HepG2 (cell line): ENCODE measurements around the gene SAMD8.

Source experiments
- ATF3 ChIP-seq: sonication (generic); formaldehyde crosslinking; IDR thresholded peaks from 2 replicates; pipeline ENCODE4 v1.4.0; 2020; ENCODE audit warnings: missing genetic modification reagents
- CEBPZ ChIP-seq: IDR thresholded peaks from 2 replicates; pipeline ENCODE4 v1.6.1; 2012; ENCODE audit warnings: low read length, improper control_type of control experiment
- KAT7 ChIP-seq: IDR thresholded peaks from 2 replicates; pipeline ENCODE4 v1.6.1; 2018; ENCODE audit warnings: borderline replicate concordance, missing compliant biosample characterization
- TF ChIP-seq, protein P1 (sequence below): fragments of 450-650 bp; IDR thresholded peaks from 2 replicates; pipeline ENCODE4 v1.6.1; 2017; ENCODE audit warnings: mild to moderate bottlenecking
- TF ChIP-seq, protein P2 (sequence below): sonication (generic); formaldehyde crosslinking; IDR thresholded peaks from 2 replicates; pipeline ENCODE4 v1.5.1; 2020; ENCODE audit warnings: mild to moderate bottlenecking, missing genetic modification reagents

- TF ChIP-seq, protein P1, sequence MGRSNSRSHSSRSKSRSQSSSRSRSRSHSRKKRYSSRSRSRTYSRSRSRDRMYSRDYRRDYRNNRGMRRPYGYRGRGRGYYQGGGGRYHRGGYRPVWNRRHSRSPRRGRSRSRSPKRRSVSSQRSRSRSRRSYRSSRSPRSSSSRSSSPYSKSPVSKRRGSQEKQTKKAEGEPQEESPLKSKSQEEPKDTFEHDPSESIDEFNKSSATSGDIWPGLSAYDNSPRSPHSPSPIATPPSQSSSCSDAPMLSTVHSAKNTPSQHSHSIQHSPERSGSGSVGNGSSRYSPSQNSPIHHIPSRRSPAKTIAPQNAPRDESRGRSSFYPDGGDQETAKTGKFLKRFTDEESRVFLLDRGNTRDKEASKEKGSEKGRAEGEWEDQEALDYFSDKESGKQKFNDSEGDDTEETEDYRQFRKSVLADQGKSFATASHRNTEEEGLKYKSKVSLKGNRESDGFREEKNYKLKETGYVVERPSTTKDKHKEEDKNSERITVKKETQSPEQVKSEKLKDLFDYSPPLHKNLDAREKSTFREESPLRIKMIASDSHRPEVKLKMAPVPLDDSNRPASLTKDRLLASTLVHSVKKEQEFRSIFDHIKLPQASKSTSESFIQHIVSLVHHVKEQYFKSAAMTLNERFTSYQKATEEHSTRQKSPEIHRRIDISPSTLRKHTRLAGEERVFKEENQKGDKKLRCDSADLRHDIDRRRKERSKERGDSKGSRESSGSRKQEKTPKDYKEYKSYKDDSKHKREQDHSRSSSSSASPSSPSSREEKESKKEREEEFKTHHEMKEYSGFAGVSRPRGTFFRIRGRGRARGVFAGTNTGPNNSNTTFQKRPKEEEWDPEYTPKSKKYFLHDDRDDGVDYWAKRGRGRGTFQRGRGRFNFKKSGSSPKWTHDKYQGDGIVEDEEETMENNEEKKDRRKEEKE: no peak
- TF ChIP-seq, protein P2, sequence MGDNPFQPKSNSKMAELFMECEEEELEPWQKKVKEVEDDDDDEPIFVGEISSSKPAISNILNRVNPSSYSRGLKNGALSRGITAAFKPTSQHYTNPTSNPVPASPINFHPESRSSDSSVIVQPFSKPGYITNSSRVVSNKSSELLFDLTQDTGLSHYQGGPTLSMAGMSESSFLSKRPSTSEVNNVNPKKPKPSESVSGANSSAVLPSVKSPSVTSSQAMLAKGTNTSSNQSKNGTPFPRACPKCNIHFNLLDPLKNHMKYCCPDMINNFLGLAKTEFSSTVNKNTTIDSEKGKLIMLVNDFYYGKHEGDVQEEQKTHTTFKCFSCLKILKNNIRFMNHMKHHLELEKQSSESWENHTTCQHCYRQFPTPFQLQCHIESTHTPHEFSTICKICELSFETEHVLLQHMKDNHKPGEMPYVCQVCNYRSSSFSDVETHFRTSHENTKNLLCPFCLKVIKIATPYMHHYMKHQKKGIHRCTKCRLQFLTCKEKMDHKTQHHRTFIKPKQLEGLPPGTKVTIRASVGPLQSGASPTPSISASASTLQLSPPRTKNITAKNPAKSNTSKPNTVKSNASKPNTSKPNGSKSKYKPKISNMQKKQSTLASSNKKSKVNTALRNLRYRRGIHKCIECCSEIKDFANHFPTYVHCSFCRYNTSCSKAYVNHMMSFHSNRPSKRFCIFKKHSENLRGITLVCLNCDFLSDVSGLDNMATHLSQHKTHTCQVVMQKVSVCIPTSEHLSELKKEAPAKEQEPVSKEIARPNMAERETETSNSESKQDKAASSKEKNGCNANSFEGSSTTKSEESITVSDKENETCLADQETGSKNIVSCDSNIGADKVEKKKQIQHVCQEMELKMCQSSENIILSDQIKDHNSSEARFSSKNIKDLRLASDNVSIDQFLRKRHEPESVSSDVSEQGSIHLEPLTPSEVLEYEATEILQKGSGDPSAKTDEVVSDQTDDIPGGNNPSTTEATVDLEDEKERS (CRISPR knock-in tag): no peak
- TF ChIP-seq KAT7 (CRISPR knock-in tag): no peak
- TF ChIP-seq ATF3 (CRISPR knock-in tag): no peak
- TF ChIP-seq CEBPZ: no peak
These were observed 11.0 kb downstream of the SAMD8 start for GRCh38 chr10:75122505-75122904.
